Activated B cell treated with CpG ODN at 0.5 μM for 24 hours (primary cell): Measurements from ENCODE around the gene PTMS. TPM values are rescaled to one million over a fixed set of nuclear protein-coding genes. Genes with fewer than 3 reads are reported as not detected.
"Not testable (repeated sequence)": the region's sequence is repeated elsewhere in the genome, so short reads cannot be mapped to it uniquely, and the experiment has no call there.

Experiments
- ATAC-seq: fragments of 200-7000 bp; cut with Tn5 transposase; one replicate; pipeline ENCODE4 v1.10.0; 2021; ENCODE audit warnings: low read depth, mild to moderate bottlenecking, moderate library complexity
- CTCF ChIA-PET: fragments of 350-600 bp; sonication (Branson Sonifier 250); formaldehyde crosslinking; loops from one replicate; lab custom pipeline; 2021; ENCODE audit warnings: antibody characterized with exemption; lab: Charles Lee
- POLR2A ChIA-PET: fragments of 350-600 bp; sonication (Branson Sonifier 250); formaldehyde crosslinking; loops from one replicate; lab custom pipeline; 2021; ENCODE audit warnings: antibody characterized with exemption; lab: Charles Lee
- DNase-seq: peaks from one replicate; pipeline ENCODE4 v3.0.0; 2022
- H3K27ac Mint-ChIP-seq: one replicate; pipeline ENCODE4 v1.8.0; 2020; ENCODE audit warnings: mixed read lengths
- H3K27me3 Mint-ChIP-seq: one replicate; pipeline ENCODE4 v1.8.0; 2021; ENCODE audit warnings: mixed read lengths
- H3K36me3 Mint-ChIP-seq: one replicate; pipeline ENCODE4 v1.8.0; 2021; ENCODE audit warnings: low read depth, mixed read lengths
- H3K4me1 Mint-ChIP-seq: one replicate; pipeline ENCODE4 v1.8.0; 2021; ENCODE audit warnings: mixed read lengths
- H3K4me3 Mint-ChIP-seq: one replicate; pipeline ENCODE4 v1.8.0; 2020; ENCODE audit warnings: mild to moderate bottlenecking, mixed read lengths
- H3K9me3 Mint-ChIP-seq: one replicate; pipeline ENCODE4 v1.8.0; 2020; ENCODE audit warnings: mixed read lengths
- CTCF ChIP-seq: fragments of 200-600 bp; IDR thresholded peaks from one replicate; pipeline ENCODE4 v1.8.0; 2022; ENCODE audit warnings: antibody characterized with exemption, mild to moderate bottlenecking
- intact Hi-C: fragments of 100-400 bp; cut with micrococcal nuclease; formaldehyde crosslinking; loops from one replicate; pipeline ENCODE4 v1.15.1; 2024
- total RNA-seq: library from RNA; stranded (reverse); gene quantifications from 2 replicates; pipeline ENCODE4 v1.2.3, GENCODE V29; 2022

PTMS gene
- total RNA-seq, 1 donor from 2014 or later: 4.8 TPM

DNA sequence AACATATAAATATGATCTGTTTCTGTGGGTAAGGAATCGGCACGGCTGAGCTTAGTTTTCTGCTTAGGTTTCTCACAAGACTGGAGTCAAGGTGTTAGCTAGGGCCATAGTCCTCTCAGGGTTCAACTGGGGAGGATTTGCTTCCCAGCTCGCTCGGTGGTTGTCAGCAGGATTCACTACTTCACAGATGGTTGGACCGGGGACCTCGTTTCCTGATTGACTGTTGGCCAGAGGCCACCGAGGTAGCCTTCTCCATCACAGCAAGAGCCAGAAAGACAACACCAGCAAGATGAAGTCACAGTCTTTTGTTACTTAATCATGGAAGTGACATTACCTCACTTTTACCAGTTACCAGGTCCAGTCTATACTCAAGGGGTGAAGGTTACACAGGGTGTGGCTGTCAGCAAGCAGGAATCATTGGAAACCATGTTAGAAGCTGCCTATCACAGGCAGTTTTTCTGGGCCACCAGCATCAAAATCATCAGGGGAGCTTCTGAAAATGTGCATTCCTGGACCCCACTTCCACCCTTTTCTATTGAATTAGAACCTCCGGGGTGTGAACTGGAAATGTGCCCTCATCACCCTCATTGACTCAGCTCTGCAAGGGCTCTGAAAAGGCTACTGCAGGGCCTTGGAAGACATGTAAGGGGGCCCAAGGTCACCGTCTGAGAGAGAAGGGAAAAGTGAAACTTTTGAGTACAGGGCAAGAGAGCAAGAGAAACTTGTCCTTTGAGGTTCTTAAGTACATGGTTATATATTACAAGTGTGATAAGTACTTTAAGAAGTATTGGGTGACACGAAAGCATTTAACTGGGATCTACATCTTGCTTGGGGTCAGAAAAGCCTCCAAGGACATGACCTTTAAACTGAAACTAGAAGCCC is 31.4 kb upstream of the PTMS start:
- intact Hi-C loops: loop anchor here (1.0 kb wide), 3 partner anchors 32 to 91 kb away; partner anchors contain the start of gene PTMS

GRCh38 chr12:6735448-6736191 is 30.5 kb upstream of the PTMS start:
- POLR2A ChIA-PET: interaction anchor here (1.6 kb wide), 1 partner anchor 12 kb away, joined by 4 read pairs; the partner anchor contains the start of gene COPS7A
- Mint-ChIP-seq H3K27me3 (no peaks in the 10 kb centered on the region), H3K4me3 (no peak overlapping the region), H3K9me3 (no peaks in the 10 kb centered on the region), H3K36me3 (peaks cover 32% of the 10 kb centered on the region), H3K27ac (no peak overlapping the region), H3K4me1 (no peaks in the 10 kb centered on the region)
- no peak for DNase-seq
- peak; percentile 62 for ATAC-seq
- intact Hi-C loops: loop anchor here (1.0 kb wide), 3 partner anchors 31 to 90 kb away; partner anchors contain the start of gene PTMS
- no peak for TF ChIP-seq CTCF
- CTCF ChIA-PET: interaction anchor here (1.0 to 2.0 kb wide), 2 partner anchors 18 to 31 kb away, joined by 3 to 6 read pairs; partner anchors contain the start of gene MLF2

More for the DNA sequence above, 31.4 kb upstream of the PTMS start:
- H3K27ac Mint-ChIP-seq: no peak overlapping the region
- no peak for TF ChIP-seq CTCF
- peaks cover 40% of the 10 kb centered on the region for H3K36me3 Mint-ChIP-seq
- no peaks in the 10 kb centered on the region for H3K27me3 Mint-ChIP-seq
- no peak overlapping the region for H3K4me3 Mint-ChIP-seq
- H3K9me3 Mint-ChIP-seq: no peaks in the 10 kb centered on the region
- ATAC-seq (no peak), DNase-seq (no peak)
- peaks cover 6% of the 10 kb centered on the region for H3K4me1 Mint-ChIP-seq
- CTCF ChIA-PET: interaction anchor here (1.0 to 2.0 kb wide), 3 partner anchors 10 to 32 kb away, joined by 3 to 6 read pairs (median 4); partner anchors contain the start of genes COPS7A and MLF2
- POLR2A ChIA-PET: interaction anchor here (0.7 kb wide), 1 partner anchor 19 kb away, joined by 4 read pairs; the partner anchor contains the start of gene MLF2

DNA sequence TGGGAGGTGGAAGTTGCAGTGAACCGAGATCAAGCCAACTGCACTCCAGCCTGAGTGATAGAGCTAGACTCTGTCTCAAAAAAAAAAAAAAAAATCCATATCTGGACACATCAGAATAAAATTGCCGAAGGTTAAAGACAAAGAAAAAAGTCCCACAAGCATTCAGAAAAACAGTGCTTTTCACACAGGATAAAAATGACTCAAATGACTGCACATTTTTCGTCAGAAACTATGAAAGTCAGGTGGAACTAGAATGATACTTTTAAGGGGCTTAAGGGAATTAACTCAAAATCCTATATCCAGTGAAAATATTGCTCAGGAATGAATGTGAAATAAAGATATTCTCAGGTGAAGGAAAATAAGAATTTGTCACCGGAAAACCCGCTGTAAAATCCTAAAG is 29.4 kb upstream of the PTMS start:
- Mint-ChIP-seq H3K36me3 (peaks cover 24% of the 10 kb centered on the region), H3K27me3 (no peaks in the 10 kb centered on the region), H3K27ac (no peak overlapping the region), H3K4me1 (no peaks in the 10 kb centered on the region), H3K9me3 (no peaks in the 10 kb centered on the region), H3K4me3 (no peak overlapping the region)
- intact Hi-C loops: no loop called here
- no peak for DNase-seq
- ChIA-PET CTCF (interaction anchor here (1.6 kb wide), 1 partner anchor 16 kb away, joined by 6 read pairs; the partner anchor contains the start of gene MLF2), POLR2A (interaction anchor here (1.6 kb wide), 1 partner anchor 13 kb away, joined by 4 read pairs; the partner anchor contains the start of gene COPS7A)
- ATAC-seq: no peak
- TF ChIP-seq CTCF: no peak

DNA sequence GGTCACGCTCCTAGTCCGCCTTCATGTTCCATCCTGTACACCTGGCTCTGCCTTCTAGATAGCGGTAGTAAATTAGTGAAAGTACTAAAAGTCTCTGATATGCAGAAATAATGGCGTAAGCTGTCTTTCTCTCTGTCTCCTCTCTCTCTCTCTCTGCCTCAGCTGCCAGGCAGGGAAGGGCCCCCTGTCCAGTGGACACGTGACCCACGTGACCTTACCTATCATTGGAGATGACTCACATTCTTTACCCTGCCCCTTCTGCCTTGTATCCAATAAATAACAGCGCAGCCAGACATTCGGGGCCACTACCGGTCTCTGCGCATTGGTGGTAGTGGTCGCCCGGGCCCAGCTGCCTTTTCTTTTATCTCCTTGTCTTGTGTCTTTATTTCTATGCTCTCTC is 24.1 kb upstream of the PTMS start:
- H3K4me3 Mint-ChIP-seq, H3K27ac Mint-ChIP-seq, CTCF ChIA-PET, H3K27me3 Mint-ChIP-seq, ATAC-seq, intact Hi-C loops, DNase-seq, H3K9me3 Mint-ChIP-seq, H3K36me3 Mint-ChIP-seq: not testable (repeated sequence)
- POLR2A ChIA-PET: interaction anchor here (1.3 to 4.0 kb wide), 2 partner anchors 11 to 18 kb away, joined by 5 to 17 read pairs; partner anchors contain the start of genes COPS7A and MLF2
- peaks cover 20% of the 10 kb centered on the region for H3K4me1 Mint-ChIP-seq

GRCh38 chr12:6742834-6743233 is 23.3 kb upstream of the PTMS start:
- DNase-seq (no peak), ATAC-seq (no peak)
- no peak for TF ChIP-seq CTCF
- no peak overlapping the region for H3K4me3 Mint-ChIP-seq
- H3K4me1 Mint-ChIP-seq: peaks cover 23% of the 10 kb centered on the region
- peaks cover 14% of the 10 kb centered on the region for H3K36me3 Mint-ChIP-seq
- CTCF ChIA-PET: no interaction called here
- peaks cover 4% of the 10 kb centered on the region for H3K9me3 Mint-ChIP-seq
- H3K27me3 Mint-ChIP-seq: no peaks in the 10 kb centered on the region
- intact Hi-C loops: no loop called here
- no peak overlapping the region for H3K27ac Mint-ChIP-seq
- POLR2A ChIA-PET: interaction anchor here (0.6 to 4.0 kb wide), 3 partner anchors 11 to 25 kb away, joined by 5 to 17 read pairs (median 11); partner anchors contain the start of genes COPS7A and MLF2

DNA sequence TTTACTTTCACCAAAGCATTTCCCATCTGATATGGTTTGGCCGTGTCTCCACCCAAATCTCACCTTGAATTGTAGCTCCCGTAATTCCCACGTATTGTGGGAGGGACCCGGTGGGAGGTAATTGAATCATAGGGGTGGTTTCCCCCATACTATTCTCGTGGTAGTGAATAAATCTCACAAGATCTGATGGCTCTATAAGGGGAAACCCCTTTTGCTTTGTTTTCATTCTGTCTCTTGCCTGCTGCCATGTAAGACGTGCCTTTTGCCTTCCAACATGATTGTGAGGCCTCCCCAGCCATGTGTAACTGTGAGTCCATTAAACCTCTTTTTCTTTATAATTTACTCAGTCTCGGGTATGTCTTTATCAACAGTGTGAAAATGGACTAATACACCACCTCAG is 22.9 kb upstream of the PTMS start:
- Mint-ChIP-seq H3K4me1 (peaks cover 23% of the 10 kb centered on the region), H3K36me3 (peaks cover 19% of the 10 kb centered on the region)
- POLR2A ChIA-PET: interaction anchor here (0.6 to 4.0 kb wide), 3 partner anchors 10 to 25 kb away, joined by 5 to 17 read pairs (median 11); partner anchors contain the start of genes COPS7A and MLF2
- H3K4me3 Mint-ChIP-seq, intact Hi-C loops, H3K27me3 Mint-ChIP-seq, CTCF ChIA-PET, ATAC-seq, H3K27ac Mint-ChIP-seq, H3K9me3 Mint-ChIP-seq, DNase-seq: not testable (repeated sequence)
